ENCODE data around the gene ADGRV1.
"Not testable (repeated sequence)": the region's sequence is repeated elsewhere in the genome, so short reads cannot be mapped to it uniquely, and the experiment has no call there.

The ADGRV1 gene

DNA sequence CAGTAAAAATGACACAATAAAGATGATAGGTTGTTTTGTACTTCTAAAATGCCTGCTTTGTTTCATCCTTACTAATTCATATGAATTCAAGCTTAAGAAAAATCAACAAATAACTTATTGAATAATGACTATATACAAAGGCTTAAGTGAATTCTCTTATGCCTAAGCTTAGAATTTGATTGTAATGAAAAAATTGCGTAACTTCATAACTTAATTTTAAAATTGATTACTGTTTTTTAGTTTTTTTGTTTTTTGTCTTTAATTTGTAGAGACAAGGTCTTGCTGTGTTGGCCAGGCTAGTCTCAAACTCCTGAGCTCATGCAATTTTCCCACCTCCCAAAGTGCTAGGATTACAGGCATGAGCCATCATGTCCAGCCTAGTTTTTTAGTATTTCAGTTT, 432.6 kb downstream of the ADGRV1 start:
- no peak for DNase-seq (ENCODE audit: low read depth, low spot score)

GRCh38 chr5:90994796-90995195, 436.2 kb downstream of the ADGRV1 start:
- DNase-seq (ENCODE audit: low read depth, low spot score), result no peak

DNA sequence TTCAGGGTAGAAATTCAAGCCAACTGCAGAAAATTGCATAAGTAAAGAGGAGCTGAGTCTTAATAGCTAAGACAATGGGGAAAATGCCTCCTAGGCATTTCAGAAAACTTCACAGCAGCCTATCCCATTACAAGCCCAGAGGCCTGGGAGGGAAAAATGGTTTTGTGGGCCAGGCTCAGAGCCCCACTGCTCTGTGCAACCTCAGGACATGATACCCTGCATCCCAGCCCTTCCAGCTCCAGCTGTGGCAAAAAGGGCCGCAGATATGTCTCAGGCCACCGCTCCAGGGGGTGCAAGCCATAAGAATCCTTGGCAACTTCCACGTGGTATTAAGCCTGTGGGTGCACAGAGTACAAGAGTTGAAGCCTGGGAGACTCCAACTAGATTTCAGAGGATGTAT, 437.5 kb downstream of the ADGRV1 start:
- DNase-seq (ENCODE audit: low read depth, low spot score), result no peak

DNA sequence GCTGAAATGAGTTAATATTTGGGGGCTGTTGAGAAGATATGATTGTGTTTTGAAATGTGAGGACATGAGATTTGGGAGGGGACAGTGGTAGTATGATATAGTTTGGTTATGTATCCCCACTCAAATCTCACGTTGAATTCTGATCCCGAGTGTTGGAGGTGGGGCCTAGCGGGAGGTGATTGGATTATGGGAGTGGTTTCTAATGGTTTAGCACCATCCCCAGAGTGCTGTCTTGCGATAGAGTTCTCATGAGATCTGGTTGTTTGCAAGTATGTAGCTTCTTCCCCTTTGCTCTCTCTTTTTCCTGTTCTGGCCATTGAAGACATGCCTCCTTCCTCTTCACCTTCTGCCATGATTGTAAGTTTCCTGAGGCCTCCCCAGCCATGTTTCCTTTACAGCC, 438.5 kb downstream of the ADGRV1 start:
- DNase-seq (ENCODE audit: low read depth, low spot score), result no peak

DNA sequence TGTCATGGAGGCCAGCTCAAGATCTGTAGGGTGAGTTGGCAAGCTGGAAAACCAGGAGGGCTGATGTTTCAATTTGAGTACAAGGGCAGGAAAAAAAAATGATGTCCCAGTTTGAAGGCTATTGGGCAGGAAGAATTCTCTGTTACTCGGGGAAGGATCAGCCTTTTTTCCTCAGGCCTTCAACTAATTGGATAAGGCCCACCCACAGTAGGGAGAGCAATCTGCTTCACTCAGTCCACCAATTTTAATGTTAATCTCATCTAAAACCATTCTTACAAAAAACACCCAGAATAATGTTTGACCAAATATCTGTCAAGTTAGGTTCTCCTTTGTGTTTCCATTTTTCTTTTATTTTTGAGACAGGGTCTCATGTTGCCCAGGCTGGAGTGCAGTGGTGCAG, 442.1 kb downstream of the ADGRV1 start:
- DNase-seq (ENCODE audit: low read depth, low spot score), result no peak

DNA sequence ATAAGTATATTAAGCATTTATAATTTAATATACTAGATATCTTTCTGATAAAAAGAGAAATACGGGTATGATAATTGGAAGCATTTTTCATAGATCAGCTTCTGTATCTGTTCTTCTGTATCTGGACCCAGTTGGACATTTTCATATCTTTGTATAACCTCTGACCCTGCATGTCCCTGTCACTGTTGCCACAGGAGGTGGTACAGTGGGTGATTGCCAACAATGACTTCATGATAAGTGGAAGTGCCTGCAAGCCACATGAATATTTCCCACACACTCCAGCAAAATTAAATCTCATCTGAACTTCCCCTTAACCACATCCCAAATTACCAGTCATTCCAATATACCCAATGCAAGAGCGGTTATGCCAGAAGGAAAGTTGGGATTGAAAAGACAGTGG, 448.1 kb downstream of the ADGRV1 start:
- no peak for DNase-seq (ENCODE audit: low read depth, low spot score)

DNA sequence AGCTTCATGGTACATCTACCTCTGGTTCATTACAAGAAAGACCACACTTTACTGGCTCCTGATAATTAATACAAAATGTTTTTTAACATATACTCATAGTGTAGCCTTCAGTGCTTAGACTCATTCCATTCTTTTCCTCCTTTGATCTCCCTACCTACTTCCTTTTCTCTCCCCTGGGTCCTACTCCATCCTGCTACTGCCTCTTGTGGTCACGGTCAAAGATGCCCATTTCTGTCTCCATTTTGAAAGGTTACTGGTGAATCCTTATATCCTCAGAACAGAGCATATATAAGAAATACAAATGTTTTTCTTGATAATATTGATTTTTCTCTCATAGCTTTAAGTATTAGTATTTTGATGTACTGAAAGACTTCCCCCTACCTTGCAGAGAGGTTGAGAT, 448.7 kb downstream of the ADGRV1 start:
- no peak for DNase-seq (ENCODE audit: low read depth, low spot score)

- DNase-seq (ENCODE audit: low read depth, low spot score), result no peak
Observed at GRCh38 chr5:91007780-91008402, 449.3 kb downstream of the ADGRV1 start.

DNA sequence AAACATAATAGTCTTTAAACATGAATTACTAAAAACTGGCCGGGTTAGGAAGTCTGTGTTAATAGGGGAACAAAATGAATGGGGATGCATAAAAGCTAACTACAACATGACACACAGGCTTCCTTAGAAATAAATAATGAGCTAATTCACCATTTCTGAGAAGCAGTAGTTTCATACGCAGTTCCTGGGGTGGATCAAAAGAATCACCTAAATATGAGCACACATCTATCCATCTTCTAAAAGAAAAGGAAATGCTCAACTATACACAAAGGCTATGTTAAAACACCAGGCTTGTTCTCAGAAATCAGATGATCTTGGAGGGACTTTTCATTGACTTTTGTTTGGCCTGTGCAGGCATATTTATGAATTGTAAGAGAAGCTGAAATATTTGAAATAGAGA, 451.5 kb downstream of the ADGRV1 start:
- DNase-seq (ENCODE audit: low read depth, low spot score), result no peak

DNA sequence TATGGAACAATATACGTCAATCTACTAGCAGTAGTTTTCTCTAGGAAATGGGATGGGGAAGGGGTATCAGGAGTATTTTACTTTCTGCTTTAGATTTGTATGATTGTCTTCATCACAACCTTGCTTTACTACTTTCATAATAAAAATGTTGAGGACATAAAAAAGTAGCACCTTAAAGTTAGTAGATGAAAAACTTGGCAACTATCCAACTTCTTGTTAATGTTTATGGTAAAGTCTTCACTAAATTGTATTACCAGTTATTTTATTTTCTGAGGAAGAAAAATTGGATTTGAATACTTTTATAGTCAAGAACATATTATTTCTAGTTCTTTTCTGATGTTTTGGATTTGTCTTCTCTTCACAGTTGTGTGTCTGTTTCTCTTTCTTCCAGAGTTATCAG, 452.4 kb downstream of the ADGRV1 start:
- DNase-seq (ENCODE audit: low read depth, low spot score), result no peak

DNA sequence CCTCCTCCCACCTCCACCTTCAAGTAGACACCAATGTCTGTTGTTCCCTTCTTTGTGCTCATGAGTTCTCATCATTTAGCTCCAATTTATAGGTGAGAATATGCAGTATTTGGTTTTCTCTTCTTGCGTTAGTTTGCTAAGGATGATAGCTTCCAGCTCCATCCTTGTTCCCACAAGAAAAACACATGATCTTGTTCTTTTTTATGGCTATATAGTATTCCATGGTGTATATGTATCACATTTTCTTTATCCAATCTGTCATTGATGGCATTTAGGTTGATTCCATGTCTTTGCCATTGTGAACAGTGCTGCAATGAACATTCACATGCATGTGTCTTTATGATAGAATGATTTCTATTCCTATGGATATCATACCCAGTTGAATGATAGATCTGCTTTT, 454.3 kb downstream of the ADGRV1 start:
- DNase-seq (ENCODE audit: low read depth, low spot score), result not testable (repeated sequence)

DNA sequence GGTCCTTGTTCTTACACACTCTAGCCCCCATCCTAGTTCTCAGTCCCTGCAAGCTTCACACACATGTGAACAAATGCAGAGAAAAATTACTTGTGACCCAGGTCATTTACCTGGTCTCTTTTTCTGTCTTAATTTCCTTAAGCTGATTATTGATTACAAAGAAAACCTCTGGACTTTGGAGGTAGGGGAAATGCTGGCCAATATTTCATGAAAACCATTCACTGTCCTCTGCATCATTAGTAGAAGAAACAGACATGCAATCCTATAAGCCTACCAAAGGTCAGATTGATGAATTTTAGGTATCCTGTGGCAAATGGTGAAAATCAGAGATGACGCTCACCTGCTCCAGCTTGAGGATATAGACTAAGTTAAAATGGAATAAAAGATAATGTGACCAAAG, 457.7 kb downstream of the ADGRV1 start:
- no peak for DNase-seq (ENCODE audit: low read depth, low spot score)

DNA sequence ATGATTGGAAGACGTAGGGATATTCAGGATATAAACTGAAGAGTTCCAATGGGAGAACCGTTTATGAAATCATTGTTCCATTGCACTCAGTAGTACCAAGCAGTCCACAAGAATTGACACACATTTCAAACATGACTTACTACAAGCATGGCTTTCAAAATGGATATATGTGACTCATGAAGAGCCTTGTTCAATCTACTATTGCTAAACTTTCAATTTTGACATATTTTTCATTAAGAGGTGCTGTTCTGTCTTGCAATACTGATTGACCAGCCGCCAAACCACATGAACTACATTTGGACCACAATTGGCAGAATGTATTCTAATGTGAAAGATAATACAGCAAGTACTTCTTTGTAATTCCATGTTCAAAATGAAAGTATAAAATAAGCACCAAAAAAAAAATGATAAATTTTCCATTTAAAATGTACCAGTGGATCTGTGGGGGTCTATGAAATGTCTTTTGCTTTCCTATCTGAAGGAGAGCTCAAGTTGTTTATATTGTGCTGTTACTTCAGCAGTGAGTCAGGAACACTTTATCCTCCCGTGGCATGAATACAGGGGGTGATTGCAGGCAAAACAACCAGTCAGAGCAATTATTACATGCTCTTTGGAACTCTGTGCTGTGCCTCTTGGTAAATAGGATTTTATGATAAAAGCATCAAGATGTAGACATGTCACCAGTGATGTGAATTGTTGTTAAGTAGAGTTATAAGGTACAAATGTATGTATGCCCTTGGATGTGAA, 458.5 kb downstream of the ADGRV1 start:
- DNase-seq (ENCODE audit: low read depth, low spot score), result no peak

DNA sequence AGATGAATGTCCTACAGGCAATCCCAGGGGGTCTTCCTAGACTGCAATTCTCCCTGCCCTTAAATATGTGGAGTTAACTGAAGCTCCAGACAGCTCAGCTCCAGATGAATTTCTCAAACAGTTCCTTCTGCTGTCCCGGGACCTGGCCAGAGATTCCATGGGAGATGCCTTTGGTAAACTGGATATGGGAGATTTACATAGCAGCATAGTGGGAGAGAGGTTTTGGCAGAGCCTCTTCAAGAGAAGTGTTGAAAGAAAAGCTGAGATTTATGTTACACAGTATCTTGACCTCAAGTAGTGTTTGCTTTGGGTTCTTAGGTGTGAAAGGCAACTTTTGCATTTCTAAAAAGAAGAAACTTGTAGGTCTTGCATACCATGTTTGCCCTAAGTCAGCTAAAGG, 459.6 kb downstream of the ADGRV1 start:
- no peak for DNase-seq (ENCODE audit: low read depth, low spot score)

- no peak for DNase-seq (ENCODE audit: low read depth, low spot score)
Observed at GRCh38 chr5:91018712-91019371, 460.2 kb downstream of the ADGRV1 start.

GRCh38 chr5:91020065-91020800, 461.6 kb downstream of the ADGRV1 start:
- DNase-seq (ENCODE audit: low read depth, low spot score), result no peak

DNA sequence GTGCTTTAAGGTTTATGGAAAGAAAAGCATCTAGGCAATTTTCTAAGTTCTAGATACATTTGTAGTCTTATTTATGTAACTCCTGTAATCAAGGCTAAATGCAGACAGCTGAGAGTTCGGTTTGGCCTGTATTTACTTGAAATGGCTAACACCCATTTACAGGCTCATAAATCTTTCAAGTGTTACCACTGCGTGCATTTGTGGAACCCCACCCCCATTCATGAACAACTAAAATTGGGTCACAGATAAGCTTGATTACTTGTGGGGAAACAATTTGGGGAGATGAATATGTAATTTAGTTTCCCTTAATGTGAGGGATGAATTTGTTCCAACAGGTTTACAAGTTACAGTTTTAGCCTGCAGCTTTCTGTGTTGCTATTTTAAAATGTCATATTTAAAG, 463.9 kb downstream of the ADGRV1 start:
- no peak for DNase-seq (ENCODE audit: low read depth, low spot score)

GRCh38 chr5:91024206-91024605, 465.6 kb downstream of the ADGRV1 start:
- DNase-seq (ENCODE audit: low read depth, low spot score), result no peak

DNA sequence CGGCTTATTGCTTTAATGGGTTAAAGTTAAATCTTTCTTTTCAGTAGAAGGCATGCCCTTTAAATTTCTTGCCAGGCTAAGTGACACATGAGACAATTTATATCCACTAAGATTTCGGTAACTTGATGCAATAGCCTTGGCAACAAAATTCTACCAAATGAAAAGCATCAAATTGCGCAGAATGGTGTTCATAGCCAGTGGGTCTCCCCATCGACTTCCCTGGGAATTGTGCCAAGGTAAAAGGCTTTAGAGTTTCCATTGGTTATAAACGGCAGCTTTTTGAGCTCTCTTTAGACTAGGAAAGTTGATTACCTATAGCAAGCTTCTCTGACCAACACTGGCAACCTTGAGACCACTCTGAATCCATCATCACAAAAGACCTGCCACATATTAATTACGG, 466.1 kb downstream of the ADGRV1 start:
- no peak for DNase-seq (ENCODE audit: low read depth, low spot score)

DNA sequence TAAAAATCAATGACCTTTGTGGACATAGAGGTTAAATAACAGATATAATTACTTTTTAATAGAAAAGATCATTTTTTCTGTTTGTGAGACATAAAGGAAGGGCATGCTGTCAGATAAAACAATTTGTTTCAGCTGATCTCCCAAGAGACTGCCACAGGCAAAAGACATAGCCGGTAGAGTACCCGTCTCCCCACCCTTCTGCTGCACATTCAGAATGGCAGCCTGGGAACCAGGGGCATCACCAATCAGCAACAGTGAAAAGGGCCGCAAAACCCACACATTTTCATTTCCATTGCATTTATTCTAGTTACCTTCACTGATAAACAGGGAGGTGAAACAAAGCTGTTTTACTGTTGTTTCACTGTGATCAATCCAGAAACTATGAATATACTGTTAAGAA, 466.9 kb downstream of the ADGRV1 start:
- no peak for DNase-seq (ENCODE audit: low read depth, low spot score)

- no peak for DNase-seq (ENCODE audit: low read depth, low spot score)
Observed at GRCh38 chr5:91025956-91026355, 467.4 kb downstream of the ADGRV1 start.

DNA sequence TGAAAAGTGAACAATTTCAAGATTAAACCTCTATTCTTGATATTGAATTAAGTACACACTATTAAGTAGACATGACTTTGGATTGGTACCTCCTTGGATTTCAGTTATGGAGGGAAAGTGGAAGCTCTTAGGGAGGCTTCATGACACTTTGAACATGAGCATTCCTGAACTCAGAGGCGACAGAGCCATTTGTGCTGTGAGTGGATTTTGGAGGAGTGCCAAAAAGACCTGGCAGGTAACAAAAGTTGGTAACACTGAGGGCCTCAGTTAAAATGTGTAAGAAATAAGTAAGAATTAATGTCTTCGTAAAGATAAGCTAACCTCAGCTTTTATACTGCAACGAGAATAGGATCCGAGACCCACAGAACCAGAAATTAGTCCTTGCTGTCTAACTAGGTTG, 467.9 kb downstream of the ADGRV1 start:
- no peak for DNase-seq (ENCODE audit: low read depth, low spot score)

Data from activated naive CD8-positive, alpha-beta T cell treated with anti-CD3 and anti-CD28 coated beads, Interleukin-2, amount 50 U/mL, for 16 hours (primary cell).